ENCODE results near the gene OSBPL5.

OSBPL5 gene

GRCh38 chr11:3089236-3090061 is 75.7 kb downstream of the OSBPL5 start:
- H3K4me3 ChIP-seq (ENCODE audit: low read depth, low read length) = no peak overlapping the region
- H3K4me1 ChIP-seq (ENCODE audit: control insufficient read depth, insufficient read depth, low read length) = no peaks in the 10 kb centered on the region
- ChIA-PET POLR2A (interaction anchor here (0.9 to 1.2 kb wide), 2 partner anchors 44 to 52 kb away, joined by 3 to 5 read pairs; no protein-coding TSS in a partner anchor), CTCF (interaction anchor here (0.5 to 7.3 kb wide), 12 partner anchors 10 to 556 kb away, joined by 3 to 144 read pairs (median 4); no protein-coding TSS in a partner anchor)
- H3K27ac ChIP-seq (ENCODE audit: extremely low read depth, low read depth, low read length) = no peak overlapping the region
- TF ChIP-seq ZNF692 (tag by site-specific recombination; IDR thresholded peaks at IDR 0.05) (no peak), ZBTB20 (tag by site-specific recombination; IDR thresholded peaks at IDR 0.05) (no peak)
- H3K9me3 ChIP-seq (ENCODE audit: control insufficient read depth, insufficient read depth, low read depth, low read length) = no peaks in the 10 kb centered on the region
- H3K36me3 ChIP-seq (ENCODE audit: control insufficient read depth in 2 of 2, insufficient read depth in 1 of 2, low read length in 2 of 2) = peaks cover 0 to 20% of the 10 kb centered on the region in 2 experiments; a peak in 1 of 3 replicates

GRCh38 chr11:3088806-3089205 is 76.3 kb downstream of the OSBPL5 start:
- Histone ChIP-seq H3K4me1 (ENCODE audit: control insufficient read depth, insufficient read depth, low read length) (no peaks in the 10 kb centered on the region), H3K4me3 (ENCODE audit: low read depth, low read length) (no peak overlapping the region), H3K36me3 (ENCODE audit: control insufficient read depth in 2 of 2, insufficient read depth in 1 of 2, low read length in 2 of 2) (peaks cover 0 to 14% of the 10 kb centered on the region in 2 experiments; a peak in 1 of 3 replicates), H3K9me3 (ENCODE audit: control insufficient read depth, insufficient read depth, low read depth, low read length) (no peaks in the 10 kb centered on the region), H3K27ac (ENCODE audit: extremely low read depth, low read depth, low read length) (no peak overlapping the region)
- CTCF ChIA-PET = interaction anchor here (0.5 to 7.3 kb wide), 6 partner anchors 13 to 195 kb away, joined by 3 to 144 read pairs (median 4); no protein-coding TSS in a partner anchor
- POLR2A ChIA-PET = no interaction called here
- TF ChIP-seq ZNF660 (tag by site-specific recombination; IDR thresholded peaks at IDR 0.05) (no peak), ZEB2 (tag by site-specific recombination; IDR thresholded peaks at IDR 0.05) (no peak), ZBTB44 (tag by site-specific recombination; IDR thresholded peaks at IDR 0.05) (no peak), ZNF624 (tag by site-specific recombination; IDR thresholded peaks at IDR 0.05) (no peak), ZNF670 (tag by site-specific recombination; IDR thresholded peaks at IDR 0.05; ENCODE audit: low read depth) (no peak), KLF17 (tag by site-specific recombination; IDR thresholded peaks at IDR 0.05) (no peak), ZNF398 (tag by site-specific recombination; IDR thresholded peaks at IDR 0.05) (no peak), ZNF830 (tag by site-specific recombination; IDR thresholded peaks at IDR 0.05; ENCODE audit: low read depth) (no peak), ZNF138 (tag by site-specific recombination; IDR thresholded peaks at IDR 0.05; ENCODE audit: borderline replicate concordance) (no peak), TCF7L2 (IDR thresholded peaks at IDR 0.05; ENCODE audit: borderline replicate concordance, low read depth, low read length) (no peak), ZNF10 (tag by site-specific recombination; IDR thresholded peaks at IDR 0.05) (no peak), EGR2 (tag by site-specific recombination; IDR thresholded peaks at IDR 0.05; ENCODE audit: low read depth) (no peak), ZBTB1 (tag by site-specific recombination; IDR thresholded peaks at IDR 0.05) (no peak), AEBP2 (tag by site-specific recombination; IDR thresholded peaks at IDR 0.05; ENCODE audit: borderline replicate concordance) (no peak), ZNF664 (tag by site-specific recombination; IDR thresholded peaks at IDR 0.05) (no peak), OVOL3 (tag by site-specific recombination; IDR thresholded peaks at IDR 0.05) (no peak), SP3 (tag by site-specific recombination; IDR thresholded peaks at IDR 0.05) (no peak), HOXA7 (CRISPR knock-in tag; IDR thresholded peaks at IDR 0.05; ENCODE audit: borderline replicate concordance) (no peak)

Data from HEK293 (cell line).